NCI-H1436 (cell line): Measurements from ENCODE around the gene BHLHE23.

Experiments used
- DNase-seq: peaks from one replicate; lab custom pipeline; 2025; lab: John Stamatoyannopoulos, UW

The BHLHE23 gene

DNA sequence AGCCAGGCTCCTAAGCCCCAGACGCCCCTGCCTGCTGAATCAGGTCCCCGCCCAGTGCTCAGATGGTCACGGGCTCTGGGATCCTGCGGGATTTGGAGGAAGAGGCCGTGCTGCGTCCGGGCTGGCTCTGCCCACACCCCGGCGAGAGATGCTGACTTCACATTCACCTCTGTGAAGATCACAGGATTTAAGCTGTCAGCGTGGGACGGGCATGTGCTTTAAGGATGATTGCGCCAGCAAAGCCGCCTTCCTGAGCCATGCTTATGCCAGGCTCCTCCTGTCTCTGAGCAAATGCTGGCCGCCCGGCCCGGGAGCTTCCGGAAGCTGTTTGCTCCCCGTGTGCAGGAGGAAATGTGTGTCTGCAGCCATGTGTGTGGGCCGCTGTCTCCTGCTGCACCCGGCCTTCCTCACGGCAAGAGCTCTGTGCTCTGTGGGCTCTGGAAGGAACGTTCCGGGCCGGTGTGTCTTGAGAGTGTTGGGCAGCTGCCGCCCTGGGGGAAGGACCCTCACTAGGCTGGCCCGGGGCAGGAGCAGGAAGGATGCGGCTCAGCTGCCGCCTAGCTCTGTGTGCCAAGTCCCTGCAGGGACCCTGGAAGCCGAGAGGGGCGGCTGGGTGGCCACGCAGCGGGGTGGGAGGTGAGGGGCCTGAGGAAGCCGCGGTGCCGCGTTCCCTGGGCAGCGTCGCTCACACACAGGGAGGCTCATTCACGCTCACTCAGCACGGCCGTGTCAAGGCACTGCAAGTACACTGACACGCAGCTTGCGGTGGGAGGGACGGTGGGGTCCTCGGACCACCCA is 19.0 kb upstream of the BHLHE23 start:
- no peak for DNase-seq

DNA sequence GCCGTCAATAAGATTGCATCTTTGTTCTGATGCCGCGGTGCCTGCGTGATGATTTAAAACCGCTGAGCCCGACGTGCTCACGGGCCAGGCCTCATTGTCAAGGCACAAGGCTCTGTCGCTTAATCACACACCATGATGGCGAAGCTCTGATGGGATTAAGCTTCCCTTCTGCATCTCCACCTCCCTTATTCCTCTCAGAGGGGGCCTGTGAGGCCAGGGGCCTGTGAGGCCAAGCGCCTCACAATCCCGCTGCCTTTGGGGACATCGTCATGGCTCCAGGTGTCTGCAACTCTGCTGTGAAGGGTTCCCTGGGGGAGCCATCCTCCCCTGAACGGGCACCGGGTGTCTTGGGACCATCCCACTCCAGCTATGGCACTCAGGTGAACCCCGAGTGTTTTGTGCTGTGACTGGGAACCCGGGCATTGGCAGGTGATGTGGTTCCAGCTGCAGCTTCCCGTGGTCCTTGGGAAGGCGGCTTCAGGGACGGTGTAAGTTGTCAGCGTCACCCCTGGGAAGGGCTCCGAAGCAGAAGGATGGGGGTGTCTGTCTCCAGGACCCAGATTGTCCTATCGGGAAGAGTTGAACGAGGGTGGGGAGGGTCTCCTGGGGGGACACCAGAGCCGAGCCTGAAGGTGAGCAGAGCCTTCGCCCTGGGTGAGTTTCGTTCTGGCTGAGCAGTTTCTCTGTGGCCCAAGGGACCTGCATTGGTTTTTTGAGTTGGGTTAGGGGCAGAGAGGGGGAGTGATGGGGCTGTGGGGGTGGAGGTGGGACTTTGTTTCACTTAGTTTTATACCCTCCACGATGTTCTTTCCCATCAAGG is 18.0 kb upstream of the BHLHE23 start:
- DNase-seq = no peak

DNA sequence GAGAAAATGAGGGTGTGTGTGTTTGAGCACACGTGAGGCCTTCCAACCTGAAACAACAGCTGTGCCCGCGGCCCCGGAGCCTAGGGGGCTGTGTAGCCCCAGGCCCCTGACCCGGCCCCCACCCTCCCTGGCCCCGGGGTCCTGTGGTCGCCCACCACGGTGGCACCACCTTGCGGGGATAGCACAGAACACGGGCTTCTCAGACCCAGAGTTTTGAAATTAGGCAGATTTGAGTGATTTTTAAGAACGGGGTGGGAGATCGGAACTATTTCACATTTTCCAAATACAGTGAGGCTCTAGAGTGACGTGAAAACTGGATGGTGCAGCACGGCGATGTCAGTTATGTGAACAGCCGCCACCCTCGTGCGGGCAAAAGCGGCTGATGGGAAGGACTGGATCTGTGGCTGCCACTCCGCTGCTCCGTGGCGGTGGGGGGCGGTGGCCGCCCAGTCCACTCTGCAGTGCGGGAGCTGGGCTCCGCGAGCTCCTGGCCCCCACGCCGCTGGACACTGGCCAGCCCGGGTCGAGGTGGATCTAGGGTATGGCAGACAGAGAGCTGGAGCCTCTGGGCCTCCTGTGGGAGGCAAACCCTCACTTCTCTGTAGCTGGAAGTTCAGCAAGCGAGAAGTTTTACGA is 17.3 kb upstream of the BHLHE23 start:
- DNase-seq = no peak

DNA sequence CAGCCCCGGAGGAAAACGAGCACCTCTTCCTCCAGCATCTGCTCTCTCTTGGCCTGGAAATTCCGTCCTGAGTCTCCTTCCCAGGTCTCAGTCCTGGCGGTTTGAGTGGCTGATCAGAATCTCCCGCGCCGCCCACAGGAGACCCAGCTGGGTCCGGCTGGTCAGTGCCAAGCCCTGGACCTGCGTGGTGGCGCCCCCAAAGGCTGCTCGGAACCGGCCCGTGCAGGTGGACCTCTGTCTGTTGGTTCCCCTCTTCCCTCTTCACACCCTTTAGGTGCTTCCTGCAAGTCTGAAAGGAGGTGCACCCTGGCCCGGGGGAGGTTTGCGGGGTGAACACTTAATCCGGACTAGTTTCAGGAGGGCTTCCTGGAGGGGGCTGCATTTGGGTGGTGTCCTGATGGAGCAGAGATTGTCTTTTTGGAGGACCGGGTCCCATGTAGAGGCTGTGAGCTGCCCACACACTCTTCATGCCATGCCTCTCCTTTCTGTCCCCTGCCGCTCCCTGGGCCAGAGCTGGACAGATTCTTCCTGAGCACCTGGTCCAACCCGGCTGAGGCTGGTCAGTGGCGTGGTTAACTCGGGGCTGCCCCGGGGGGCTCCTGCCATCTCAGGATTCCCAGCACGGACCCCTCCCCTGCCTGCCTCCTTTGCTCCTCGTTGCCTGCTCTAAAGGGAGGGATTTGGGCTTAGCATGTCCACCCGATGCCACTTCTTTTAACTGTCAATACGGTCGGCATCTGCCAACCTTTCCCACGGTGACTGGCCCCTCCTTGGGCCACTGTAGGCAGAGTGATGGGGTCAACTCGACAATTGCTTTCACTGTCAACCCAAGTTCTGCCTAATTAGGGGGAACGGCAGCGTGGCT is 16.5 kb upstream of the BHLHE23 start:
- DNase-seq = no peak

DNA sequence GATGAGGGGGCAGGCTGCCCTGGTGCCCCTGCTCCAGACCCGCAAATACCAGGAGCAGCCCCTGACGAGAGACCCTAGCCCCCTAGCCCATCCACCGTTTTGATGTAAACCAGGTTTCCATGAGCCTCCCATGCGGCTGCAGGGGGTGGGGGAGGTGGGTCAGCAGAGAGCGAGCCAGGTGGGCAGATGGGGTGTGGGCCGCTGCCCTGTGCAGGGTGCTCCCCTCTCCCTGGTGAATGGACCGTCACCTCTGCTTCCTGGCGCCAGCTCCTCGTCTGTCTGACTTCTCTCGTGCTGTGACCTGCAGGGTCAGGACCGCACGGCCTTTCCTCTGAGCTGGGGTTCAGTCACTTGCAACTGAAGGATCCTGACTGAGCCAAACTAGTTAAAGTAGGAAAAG is 15.7 kb upstream of the BHLHE23 start:
- no peak for DNase-seq

DNA sequence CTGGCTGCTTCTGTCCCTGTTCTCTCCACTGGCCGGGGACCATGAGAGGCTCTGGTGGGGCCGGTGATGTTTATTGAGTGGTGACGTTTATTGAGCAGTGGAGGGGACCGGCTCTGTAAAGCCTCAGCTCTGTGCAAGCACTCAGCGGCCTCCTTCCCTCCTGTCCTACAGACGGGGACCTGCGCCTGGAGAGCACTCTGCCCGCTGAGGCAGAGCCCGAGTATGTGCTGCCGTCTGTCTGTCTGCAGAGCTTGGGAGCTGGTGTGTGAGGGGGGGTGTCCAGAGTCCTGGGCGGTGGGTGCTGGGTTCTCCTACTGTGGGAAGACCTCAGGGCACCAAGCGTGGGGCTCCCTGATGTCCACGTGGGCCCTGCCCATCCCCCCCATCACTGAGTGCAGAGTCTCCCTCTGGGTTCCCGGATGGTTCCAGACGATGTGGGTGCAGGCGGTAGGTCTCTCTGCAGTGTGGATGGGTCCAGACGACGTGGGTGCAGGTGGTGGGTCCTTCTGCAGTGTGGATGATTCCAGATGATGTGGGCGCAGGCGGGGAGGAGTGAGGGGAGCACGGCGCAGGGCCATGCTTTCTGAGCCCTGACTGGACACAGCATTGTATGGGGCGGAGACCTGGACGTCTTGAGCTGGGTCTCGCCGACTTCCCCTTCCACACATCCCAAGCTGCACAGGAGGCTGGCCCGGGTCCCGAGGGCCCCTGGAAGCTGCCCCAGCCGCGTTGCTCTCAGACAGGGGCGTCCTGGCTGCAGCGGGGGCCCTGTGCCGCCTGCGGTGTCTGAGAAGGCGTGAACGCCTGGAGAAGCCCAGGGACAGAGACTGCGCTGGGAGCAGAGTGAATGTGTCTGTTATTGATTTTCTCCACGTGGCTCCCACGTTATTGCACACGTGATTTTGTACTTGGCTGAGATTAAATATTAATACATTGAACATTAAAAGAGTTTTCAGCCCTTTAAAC is 14.9 kb upstream of the BHLHE23 start:
- no peak for DNase-seq

GRCh38 chr20:63020681-63021080 is 13.9 kb upstream of the BHLHE23 start:
- DNase-seq = no peak

- DNase-seq = no peak
These were observed 11.2 kb upstream of the BHLHE23 start for GRCh38 chr20:63017826-63018411.

DNA sequence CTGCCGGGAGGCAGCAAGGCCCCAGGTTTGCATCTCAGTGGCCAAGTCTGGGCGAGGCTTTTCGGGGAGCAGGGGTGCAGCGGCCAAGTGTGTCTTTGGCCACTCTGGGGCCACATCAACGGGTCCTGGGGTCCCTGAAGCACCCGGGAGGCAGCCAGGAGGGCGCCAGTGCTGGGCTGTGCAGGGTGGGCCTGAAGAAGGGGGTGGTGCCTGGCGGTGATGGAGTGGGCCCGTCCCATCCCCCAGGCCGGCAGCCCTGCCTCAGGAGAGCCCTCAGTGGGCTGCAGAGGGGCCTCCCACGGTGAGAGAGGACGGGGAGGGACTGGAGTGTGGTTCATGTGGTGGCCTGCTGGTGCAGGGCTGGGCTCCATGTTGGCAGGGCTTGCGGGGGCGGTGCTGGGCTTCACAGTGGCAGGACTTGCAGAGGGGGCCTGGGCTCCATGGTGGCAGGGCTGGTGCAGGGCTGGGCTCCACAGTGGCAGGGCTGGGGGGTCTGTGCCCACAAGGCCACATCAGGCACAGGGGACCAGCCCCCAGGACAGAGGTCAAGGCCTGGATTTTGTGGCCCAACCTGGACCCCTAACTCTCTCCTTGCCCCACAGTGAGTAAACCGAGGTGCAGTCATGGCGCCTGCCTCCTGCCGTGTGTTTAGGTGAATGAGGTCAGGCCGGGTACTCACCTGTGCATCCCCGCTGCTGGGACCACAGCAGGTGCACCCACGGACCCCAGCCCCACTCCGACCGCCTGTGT is 10.5 kb upstream of the BHLHE23 start:
- no peak for DNase-seq

DNA sequence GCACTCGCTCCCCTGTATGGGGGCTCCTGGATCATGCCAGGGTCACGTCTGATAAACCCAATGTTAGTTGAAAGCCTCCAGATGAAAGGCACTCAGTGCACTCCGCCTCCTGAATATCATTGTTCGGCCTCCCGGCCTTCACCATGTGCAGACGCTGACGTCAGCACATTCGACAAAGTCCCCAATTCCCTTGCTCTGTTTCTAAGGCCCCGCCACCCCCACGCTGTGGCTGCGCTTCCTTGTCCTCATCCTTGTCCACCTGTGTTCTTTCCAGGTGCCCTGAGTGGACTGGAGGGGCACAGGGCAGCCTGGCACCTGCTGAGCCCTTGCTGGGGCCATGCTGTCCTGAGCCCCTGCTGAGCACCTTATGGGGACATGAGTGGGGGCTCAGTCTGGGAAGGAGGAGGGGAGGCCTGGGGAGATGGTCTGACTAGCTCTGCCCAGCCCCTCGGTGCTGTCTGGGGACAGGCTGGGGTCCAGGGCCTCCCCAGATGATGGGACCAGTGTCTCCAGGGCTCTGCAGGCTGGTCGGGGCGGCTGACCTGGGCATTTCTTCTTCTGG is 9.8 kb upstream of the BHLHE23 start:
- DNase-seq = no peak

GRCh38 chr20:63015662-63016361 is 9.0 kb upstream of the BHLHE23 start:
- DNase-seq = no peak

DNA sequence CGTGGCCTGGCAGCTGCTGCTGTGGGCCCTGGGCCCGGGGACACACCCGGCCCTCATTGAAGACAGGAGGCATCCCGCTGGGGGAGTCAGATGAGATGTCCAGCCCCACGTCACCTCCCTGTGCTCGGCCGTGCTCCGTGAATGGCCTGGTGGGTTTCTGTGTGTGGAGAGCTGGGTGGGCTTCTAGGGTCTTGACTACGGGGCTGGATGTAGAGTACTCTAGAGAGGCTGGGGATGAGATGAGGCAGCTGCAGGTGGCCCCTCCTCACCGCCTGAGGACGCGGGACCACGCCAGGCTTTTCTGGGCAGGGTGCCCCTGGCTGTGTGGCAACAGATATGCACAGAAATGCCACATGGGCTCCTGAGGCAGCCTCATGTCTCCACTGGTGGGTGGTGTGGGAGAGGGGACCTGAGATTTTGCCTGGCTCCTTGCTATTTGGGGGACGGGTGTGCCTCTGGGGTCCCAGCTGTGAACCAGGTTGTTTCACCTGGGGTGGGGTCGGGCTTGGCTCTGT is 8.4 kb upstream of the BHLHE23 start:
- no peak for DNase-seq

DNA sequence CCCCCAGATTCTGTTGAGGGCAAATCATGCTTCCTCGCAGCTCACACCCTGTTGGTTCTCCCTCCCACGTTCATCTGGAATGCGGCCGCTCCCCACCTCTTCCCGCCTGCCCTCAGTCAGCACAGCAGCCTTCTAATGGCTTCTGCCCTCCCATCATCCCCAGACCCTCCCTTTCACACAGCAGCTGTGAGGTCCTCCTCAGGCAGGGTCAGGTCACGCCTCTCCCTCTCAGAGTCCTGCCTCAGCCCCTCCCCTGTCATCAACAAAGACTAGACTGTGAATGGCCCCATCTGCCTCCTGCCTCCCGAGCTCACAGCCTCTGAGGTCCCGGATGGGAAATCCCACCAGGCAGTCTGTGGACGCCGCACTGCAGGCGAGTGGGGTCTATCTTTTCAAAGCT is 7.9 kb upstream of the BHLHE23 start:
- DNase-seq = no peak

DNA sequence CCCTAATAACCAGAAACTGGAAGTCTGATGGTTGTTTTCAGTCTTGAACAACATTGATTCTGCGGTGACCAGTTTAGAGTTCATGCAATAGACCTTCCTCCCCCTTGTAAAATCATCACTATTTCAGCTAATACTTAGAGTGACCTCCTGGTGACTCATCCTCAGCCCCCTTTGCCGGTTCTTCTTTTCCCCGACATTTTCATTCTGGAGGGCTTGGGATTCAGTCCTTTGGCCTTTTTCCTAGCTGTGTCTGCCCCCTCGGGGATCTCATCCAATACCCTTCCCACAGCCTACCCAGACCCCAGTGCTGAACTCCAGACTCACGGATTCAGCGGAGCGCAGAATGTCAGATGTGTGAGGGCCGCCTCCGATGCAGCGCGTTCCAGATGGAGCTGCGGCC is 7.5 kb upstream of the BHLHE23 start:
- DNase-seq = no peak

GRCh38 chr20:63013207-63013606 is 6.4 kb upstream of the BHLHE23 start:
- DNase-seq = no peak

DNA sequence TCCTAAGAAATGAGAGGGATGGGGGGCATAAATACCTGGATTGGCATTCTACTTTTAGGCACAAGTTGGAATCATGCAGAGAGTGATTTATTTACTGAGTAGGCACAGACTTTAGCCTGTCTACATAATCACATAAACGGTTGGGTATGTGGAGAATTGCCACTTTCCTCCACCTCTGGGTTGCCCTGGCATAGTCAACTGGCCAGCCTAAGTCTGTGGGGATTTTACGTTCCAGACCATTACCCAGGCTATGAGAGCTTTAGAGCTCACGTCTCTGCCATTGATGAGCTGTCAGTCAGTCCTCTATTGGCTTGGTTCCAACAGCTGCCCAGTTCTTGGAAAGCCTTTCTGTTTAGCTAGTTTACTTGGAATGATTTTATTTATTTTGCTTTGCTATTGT is 5.0 kb upstream of the BHLHE23 start:
- no peak for DNase-seq

GRCh38 chr20:63009988-63010769 is 3.4 kb upstream of the BHLHE23 start:
- no peak for DNase-seq
